GM18951 (cell line): ENCODE measurements around the gene OR6B3.
"Not testable (repeated sequence)": the region's sequence is repeated elsewhere in the genome, so short reads cannot be mapped to it uniquely, and the experiment has no call there.

Experiments
- POLR2A ChIP-seq: IDR thresholded peaks from 4 replicates; pipeline ENCODE4 v1.6.1; 2011; ENCODE audit warnings: mild to moderate bottlenecking; ENCODE audit not compliant: insufficient read length, insufficient read depth; ENCODE audit errors: extremely low read depth
- in situ Hi-C: fragments of 300-500 bp; cut with MboI; formaldehyde crosslinking; loops from one replicate; pipeline ENCODE4 v1.12.0; 2022; ENCODE audit warnings: low sequenced_read_pairs, mixed read lengths, inconsistent platforms; ENCODE audit not compliant: unreplicated experiment

The OR6B3 gene

GRCh38 chr2:240060977-240061591 lies 7.8 kb upstream of the OR6B3 start:
- no peak for TF ChIP-seq POLR2A
- in situ Hi-C loops, result no loop called here

DNA sequence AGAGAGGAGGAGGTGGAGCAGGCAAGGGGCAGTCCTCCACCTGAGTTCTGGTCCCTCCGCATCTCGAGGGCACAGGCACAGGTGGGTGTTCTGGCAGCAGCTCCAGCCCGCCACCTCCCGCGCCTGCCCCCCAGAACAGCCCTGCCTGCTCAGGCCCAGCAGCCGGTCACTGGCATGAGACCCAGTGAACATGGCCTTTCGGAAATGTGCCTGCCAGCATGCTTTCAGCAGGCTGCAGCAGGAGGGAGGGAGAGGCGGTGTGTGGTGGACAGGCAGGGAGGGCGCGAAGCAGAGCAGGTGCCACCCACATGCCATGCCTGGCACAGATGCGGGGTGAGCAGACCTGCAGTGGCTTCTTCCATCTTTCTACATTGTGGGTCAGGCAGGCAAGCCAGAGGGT lies 3.4 kb upstream of the OR6B3 start:
- in situ Hi-C loops, result no loop called here
- no peak for TF ChIP-seq POLR2A

DNA sequence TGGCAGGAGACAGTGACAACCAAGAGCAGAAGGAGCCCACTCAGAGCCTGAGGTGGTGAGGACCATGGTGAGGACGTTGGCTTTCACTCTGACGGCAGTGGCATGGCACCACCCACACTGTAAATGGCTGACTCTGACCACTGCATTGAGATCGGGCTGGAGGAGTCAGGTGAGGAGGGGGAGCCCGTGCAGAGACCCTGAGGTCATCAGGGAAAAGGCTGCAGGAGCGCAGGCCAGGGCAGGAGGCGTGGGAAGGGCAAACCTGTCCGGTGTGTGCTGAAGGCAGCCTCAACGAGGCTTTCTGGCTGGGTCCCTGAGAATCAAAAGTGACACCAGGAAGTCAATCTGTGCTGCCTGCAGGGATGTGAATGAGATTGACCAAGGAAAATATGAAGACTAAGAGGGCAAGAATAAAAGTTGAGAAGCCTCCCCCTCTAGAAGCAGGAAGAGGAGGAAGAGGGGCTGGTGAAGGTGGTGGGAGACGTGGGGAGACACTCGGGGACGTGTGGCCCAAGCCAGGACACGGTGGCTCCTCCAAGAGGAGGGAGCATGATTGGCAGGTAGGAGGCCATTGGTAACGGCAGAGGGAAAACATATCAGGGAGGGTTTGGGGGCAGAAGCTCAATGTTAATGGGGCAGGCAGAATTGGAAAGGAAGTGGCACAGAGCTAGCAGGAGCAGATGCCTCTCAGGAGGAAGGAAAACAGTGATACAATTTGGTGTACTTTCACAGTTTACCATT lies 2.0 kb upstream of the OR6B3 start:
- no peak for TF ChIP-seq POLR2A
- in situ Hi-C loops, result no loop called here

GRCh38 chr2:240052524-240052923 lies 797 bp downstream of the OR6B3 start:
- in situ Hi-C loops, result no loop called here
- no peak for TF ChIP-seq POLR2A

GRCh38 chr2:240051697-240052096 lies 1.6 kb downstream of the OR6B3 start:
- in situ Hi-C loops, result no loop called here
- TF ChIP-seq POLR2A, result no peak

DNA sequence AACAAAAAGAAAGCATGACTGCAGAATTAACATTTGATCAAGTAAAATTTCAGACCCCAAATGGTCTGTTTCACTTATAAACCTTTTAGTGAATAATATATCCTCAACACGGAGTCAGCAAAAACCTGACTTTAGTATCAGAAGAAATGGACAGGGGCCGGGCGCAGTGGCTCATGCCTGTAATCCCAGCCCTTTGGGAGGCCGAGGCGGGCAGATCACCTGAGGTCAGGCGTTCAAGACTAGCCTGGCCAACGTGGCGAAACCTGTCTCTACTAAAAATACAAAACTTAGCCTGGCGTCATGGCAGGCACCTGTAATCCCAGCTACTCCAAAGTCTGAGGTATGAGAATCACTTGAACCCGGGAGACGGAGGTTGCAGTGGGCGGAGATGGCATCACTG lies 3.0 kb downstream of the OR6B3 start:
- in situ Hi-C loops, result no loop called here
- no peak for TF ChIP-seq POLR2A

DNA sequence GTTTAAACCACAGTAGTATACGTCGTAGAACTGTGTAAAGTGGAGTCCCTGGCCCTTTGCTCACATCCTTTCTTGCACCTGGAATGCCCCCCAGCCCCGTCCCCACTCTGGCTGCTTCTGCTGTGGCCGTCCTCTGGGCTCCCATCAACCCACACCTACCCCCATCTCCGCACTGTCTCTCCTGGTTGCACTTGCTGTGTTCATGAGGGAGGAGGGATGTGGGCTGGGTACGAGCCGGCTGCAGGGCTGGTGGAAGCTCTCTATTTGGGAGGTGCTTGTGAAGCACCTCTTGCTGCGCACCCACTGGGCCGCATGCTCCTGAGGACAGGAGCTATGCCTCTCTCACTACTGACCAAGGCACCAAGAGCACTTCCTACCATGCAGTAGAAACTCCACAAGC lies 5.1 kb downstream of the OR6B3 start:
- in situ Hi-C loops, result no loop called here
- TF ChIP-seq POLR2A, result no peak

DNA sequence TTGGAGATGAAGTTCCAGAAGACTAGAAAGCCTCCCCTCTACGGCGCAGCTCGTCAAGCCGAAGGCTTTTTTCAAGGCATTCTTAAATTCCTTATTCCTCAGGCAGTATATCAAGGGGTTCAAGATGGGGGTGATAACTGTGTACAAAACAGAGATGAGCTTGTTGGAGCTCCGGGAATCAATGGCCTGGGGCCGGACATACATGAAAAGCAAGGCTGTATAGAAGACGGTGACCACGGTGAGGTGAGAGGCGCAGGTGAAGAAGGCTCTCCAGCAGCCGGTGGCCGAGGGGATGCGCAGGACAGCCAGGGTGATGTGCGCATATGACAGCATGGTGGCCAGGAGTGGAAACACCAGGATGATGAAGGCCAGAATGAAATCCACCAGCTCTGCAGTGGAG lies 8.2 kb downstream of the OR6B3 start:
- TF ChIP-seq POLR2A, result no peak
- in situ Hi-C loops, result no loop called here

DNA sequence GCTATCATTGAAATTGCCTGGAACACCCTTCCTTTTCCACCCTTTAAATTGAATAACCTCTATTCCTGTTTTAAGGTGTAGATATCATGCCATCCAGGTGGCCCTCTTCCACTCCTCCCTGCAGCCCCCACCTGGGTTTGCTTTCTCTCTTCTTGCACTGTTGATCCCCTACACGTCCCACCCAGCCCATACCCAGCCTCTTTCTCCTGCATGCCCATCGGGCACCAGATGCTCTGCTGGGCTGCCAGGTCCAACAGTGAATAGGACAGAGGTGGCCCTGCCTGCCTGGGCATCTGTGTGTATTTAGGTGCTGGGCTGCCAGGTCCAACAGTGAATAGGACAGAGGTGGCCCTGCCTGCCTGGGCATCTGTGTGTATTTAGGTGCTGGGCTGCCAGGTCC lies 9.2 kb downstream of the OR6B3 start:
- in situ Hi-C loops, result not testable (repeated sequence)

GRCh38 chr2:240043279-240043989 lies 9.9 kb downstream of the OR6B3 start:
- no peak for TF ChIP-seq POLR2A
- in situ Hi-C loops, result no loop called here

DNA sequence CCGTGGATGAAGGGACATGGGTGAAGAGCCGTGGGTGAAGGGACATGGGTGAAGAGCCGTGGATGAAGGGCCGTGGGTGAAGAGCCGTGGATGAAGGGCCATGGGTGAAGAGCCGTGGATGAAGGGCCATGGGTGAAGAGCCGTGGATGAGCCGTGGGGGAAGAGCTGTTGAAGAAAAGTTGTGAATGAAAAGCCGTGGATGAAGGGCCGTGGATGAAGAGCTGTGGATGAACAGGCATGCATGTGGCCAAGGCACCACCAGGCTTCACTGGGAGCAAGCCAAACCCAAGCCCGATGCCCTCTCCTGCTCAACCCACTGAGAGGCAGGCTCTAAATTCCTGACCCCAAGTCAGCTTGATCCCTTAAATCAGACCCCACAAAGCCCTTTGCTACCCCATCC lies 10.6 kb downstream of the OR6B3 start:
- TF ChIP-seq POLR2A, result no peak
- in situ Hi-C loops, result no loop called here

DNA sequence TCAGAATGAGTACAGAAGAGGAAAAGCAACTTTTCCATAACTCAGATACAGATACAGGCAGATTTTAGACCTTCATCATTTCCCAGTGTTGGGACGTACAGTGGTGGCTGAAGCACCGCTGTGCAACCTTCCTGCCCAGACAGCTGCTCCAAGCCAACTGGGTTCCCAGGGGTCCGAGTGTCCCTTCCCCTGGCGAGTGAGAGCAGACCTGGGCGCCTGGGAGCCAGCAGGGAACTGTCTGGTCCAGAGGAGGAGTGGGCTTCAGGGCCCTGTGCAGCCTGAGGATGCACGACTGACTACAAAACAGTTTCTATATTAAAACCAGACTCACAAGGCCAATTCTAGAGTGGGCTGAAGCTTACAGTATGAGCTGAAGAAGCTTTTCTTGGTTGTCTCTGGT lies 12.0 kb downstream of the OR6B3 start:
- in situ Hi-C loops, result no loop called here
- TF ChIP-seq POLR2A, result no peak

DNA sequence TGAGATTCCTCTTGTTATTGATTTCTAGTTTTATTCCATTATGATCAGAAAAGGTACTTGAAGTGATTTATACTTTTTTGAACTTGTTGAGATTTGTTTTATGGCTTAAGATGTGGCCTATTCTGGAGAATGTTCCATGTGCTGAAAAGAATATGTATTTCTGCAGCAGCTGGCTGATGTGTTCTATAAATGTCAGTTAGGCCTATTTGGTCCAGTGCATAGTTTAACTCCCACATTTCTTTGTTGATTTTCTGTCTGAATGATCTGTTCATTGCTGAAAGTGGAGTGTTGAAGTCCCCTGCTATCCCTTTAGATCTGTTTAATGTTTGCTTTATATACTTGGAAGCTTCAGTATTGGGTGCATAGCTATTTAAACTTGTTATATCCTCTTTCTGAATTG lies 16.0 kb downstream of the OR6B3 start:
- in situ Hi-C loops, result no loop called here
- no peak for TF ChIP-seq POLR2A

DNA sequence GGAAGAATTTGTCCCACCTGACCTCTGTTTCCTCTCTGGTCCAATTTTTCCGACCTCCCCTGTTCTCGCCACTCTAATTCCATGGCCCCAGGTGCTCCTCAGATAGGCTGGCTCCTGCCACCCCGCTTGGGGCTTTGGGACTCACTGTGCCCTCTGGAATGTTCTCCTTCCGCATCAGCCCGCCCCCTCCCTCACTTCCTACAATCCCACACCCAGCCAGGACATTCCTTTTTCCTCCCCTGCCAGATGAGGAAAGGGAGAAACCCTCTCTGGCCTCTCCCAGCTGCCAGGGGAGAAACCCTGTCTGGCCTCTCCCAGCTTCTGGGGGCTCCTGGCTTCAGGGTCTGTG lies 20.0 kb downstream of the OR6B3 start:
- no peak for TF ChIP-seq POLR2A
- in situ Hi-C loops, result no loop called here
